ENCODE measurements around the gene COBL. TPM values are rescaled to one million over a fixed set of nuclear protein-coding genes. Genes with fewer than 3 reads are reported as not detected.
A peak's percentile ranks its signal among the peaks of the same experiment; 100 is the strongest.

The COBL gene
- total and polyA plus RNA-seq, 12 donors: 0.09 to 1.4 (median 0.53) TPM

- no peak overlapping the region for H3K27ac ChIP-seq
- 76 to 89% (median 88%) methylated on average over 5 of the region's 5 CpGs for WGBS, 4 donors
- no peaks in the 10 kb centered on the region for H3K36me3 ChIP-seq (replicated peaks in 1 of 2)
- H3K9me3 ChIP-seq (replicated peaks in 1 of 3): no peaks in the 10 kb centered on the region
- H3K4me3 ChIP-seq: no peak overlapping the region
- H3K4me1 ChIP-seq (replicated peaks in 1 of 2): no peaks in the 10 kb centered on the region
- DNase-seq: no peak
- intact Hi-C loops (cut with DNase I): no loop called here
- H3K27me3 ChIP-seq: no peaks in the 10 kb centered on the region
- TF ChIP-seq POLR2A (IDR thresholded peaks at IDR 0.05) (no peak), CTCF (IDR thresholded peaks at IDR 0.05) (no peak)
Observed at GRCh38 chr7:51249187-51249945, 67.2 kb downstream of the COBL start.

- Histone ChIP-seq H3K27me3 (no peaks in the 10 kb centered on the region), H3K4me3 (no peak overlapping the region), H3K9me3 (replicated peaks in 1 of 3) (no peaks in the 10 kb centered on the region), H3K4me1 (replicated peaks in 1 of 2) (no peaks in the 10 kb centered on the region), H3K27ac (no peak overlapping the region), H3K36me3 (replicated peaks in 1 of 2) (no peaks in the 10 kb centered on the region)
- intact Hi-C loops (cut with DNase I): no loop called here
- TF ChIP-seq CTCF (IDR thresholded peaks at IDR 0.05): no peak
- TF ChIP-seq POLR2A (IDR thresholded peaks at IDR 0.05): no peak
- DNase-seq: peak in 6 of 7 donors; percentile 37 to 66 (median 50)
- WGBS, 4 donors: 56 to 71% (median 64%) methylated on average over 6 to 12 of the region's 12 CpGs
Observed at GRCh38 chr7:51246258-51247245, 70.1 kb downstream of the COBL start.

- Histone ChIP-seq H3K9me3 (replicated peaks in 1 of 3) (no peaks in the 10 kb centered on the region), H3K36me3 (replicated peaks in 1 of 2) (no peaks in the 10 kb centered on the region), H3K4me3 (no peak overlapping the region), H3K27me3 (no peaks in the 10 kb centered on the region), H3K4me1 (replicated peaks in 1 of 2) (no peaks in the 10 kb centered on the region), H3K27ac (no peak overlapping the region)
- DNase-seq: peak in 1 of 7 donors; percentile 7
- intact Hi-C loops (cut with DNase I): no loop called here
- no peak for TF ChIP-seq CTCF (IDR thresholded peaks at IDR 0.05)
- no peak for TF ChIP-seq POLR2A (IDR thresholded peaks at IDR 0.05)
- WGBS, 4 donors: 77 to 88% (median 81%) methylated on average over 7 of the region's 7 CpGs
Observed at GRCh38 chr7:51244885-51245284, 71.7 kb downstream of the COBL start.

- 89 to 98% (median 94%) methylated on average over 5 of the region's 5 CpGs for WGBS, 4 donors
- no peak for TF ChIP-seq CTCF (IDR thresholded peaks at IDR 0.05)
- no peak for TF ChIP-seq POLR2A (IDR thresholded peaks at IDR 0.05)
- H3K9me3 ChIP-seq (replicated peaks in 1 of 3): no peaks in the 10 kb centered on the region
- no peaks in the 10 kb centered on the region for H3K36me3 ChIP-seq (replicated peaks in 1 of 2)
- H3K4me3 ChIP-seq: no peak overlapping the region
- no peaks in the 10 kb centered on the region for H3K27me3 ChIP-seq
- H3K4me1 ChIP-seq (replicated peaks in 1 of 2): no peaks in the 10 kb centered on the region
- DNase-seq: peak in 1 of 7 donors; percentile 2
- intact Hi-C loops (cut with DNase I): no loop called here
- H3K27ac ChIP-seq: no peak overlapping the region
Observed at GRCh38 chr7:51244053-51244452, 72.6 kb downstream of the COBL start.

Data from adrenal gland (tissue), 12 donors.